Stimulated activated CD4-positive, alpha-beta T cell treated with anti-CD3 and anti-CD28 coated beads, Interleukin-4, amount 100 ng/mL, for 4 hours (primary cell): Measurements from ENCODE around the gene FAM171A1.
"Not testable (repeated sequence)": the region's sequence is repeated elsewhere in the genome, so short reads cannot be mapped to it uniquely, and the experiment has no call there.

ENCODE experiments used
- DNase-seq, 2 experiments: peaks; one replicate each; pipeline ENCODE4 v3.0.0-alpha.2; 2020

The FAM171A1 gene

GRCh38 chr10:15370856-15371701, at the start of gene FAM171A1:
TSS of gene FAM171A1 (minus strand) at chr10:15371289. CDS start at chr10:15371052, 237 bp downstream.
- DNase-seq, result peak; percentile 55 to 62

GRCh38 chr10:15420858-15421257, 49.8 kb upstream of the FAM171A1 start:
- no peak for DNase-seq

GRCh38 chr10:15419279-15419874, 48.3 kb upstream of the FAM171A1 start:
- DNase-seq, result peak; percentile 14

- no peak for DNase-seq
Measured at GRCh38 chr10:15416034-15416433, 44.9 kb upstream of the FAM171A1 start.

- no peak for DNase-seq
Measured at GRCh38 chr10:15411010-15411409, 39.9 kb upstream of the FAM171A1 start.

- DNase-seq, result not testable (repeated sequence)
Measured at GRCh38 chr10:15409350-15409749, 38.3 kb upstream of the FAM171A1 start.

- no peak for DNase-seq
Measured at GRCh38 chr10:15408557-15408956, 37.5 kb upstream of the FAM171A1 start.

- no peak for DNase-seq
Measured at GRCh38 chr10:15405319-15405718, 34.2 kb upstream of the FAM171A1 start.

- DNase-seq, result no peak
Measured at GRCh38 chr10:15401382-15401781, 30.3 kb upstream of the FAM171A1 start.

GRCh38 chr10:15400461-15400860, 29.4 kb upstream of the FAM171A1 start:
- not testable (repeated sequence) for DNase-seq

- DNase-seq, result no peak
Measured at GRCh38 chr10:15399060-15399661, 28.1 kb upstream of the FAM171A1 start.

- no peak for DNase-seq
Measured at GRCh38 chr10:15395935-15396334, 24.8 kb upstream of the FAM171A1 start.

- no peak for DNase-seq
Measured at GRCh38 chr10:15393139-15393825, 22.2 kb upstream of the FAM171A1 start.

GRCh38 chr10:15391491-15391890, 20.4 kb upstream of the FAM171A1 start:
- DNase-seq, result no peak

- not testable (repeated sequence) for DNase-seq
Measured at GRCh38 chr10:15388172-15388571, 17.1 kb upstream of the FAM171A1 start.

GRCh38 chr10:15387021-15387420, 15.9 kb upstream of the FAM171A1 start:
- DNase-seq, result no peak

GRCh38 chr10:15385552-15386455, 14.7 kb upstream of the FAM171A1 start:
- DNase-seq, result no peak

GRCh38 chr10:15381420-15381819, 10.3 kb upstream of the FAM171A1 start:
- DNase-seq, result no peak

GRCh38 chr10:15379078-15379477, 8.0 kb upstream of the FAM171A1 start:
- no peak for DNase-seq

- no peak for DNase-seq
Measured at GRCh38 chr10:15378569-15378968, 7.5 kb upstream of the FAM171A1 start.

GRCh38 chr10:15374566-15374965, 3.5 kb upstream of the FAM171A1 start:
- no peak for DNase-seq

GRCh38 chr10:15374156-15374555, 3.1 kb upstream of the FAM171A1 start:
- DNase-seq, result no peak
